HCEC 1CT (cell line): ENCODE measurements around the gene OR7C1.
"Not testable (repeated sequence)": the region's sequence is repeated elsewhere in the genome, so short reads cannot be mapped to it uniquely, and the experiment has no call there.

Experiments
- DNase-seq: peaks from one replicate; pipeline ENCODE4 v3.0.0-alpha.2; 2017

The OR7C1 gene

DNA sequence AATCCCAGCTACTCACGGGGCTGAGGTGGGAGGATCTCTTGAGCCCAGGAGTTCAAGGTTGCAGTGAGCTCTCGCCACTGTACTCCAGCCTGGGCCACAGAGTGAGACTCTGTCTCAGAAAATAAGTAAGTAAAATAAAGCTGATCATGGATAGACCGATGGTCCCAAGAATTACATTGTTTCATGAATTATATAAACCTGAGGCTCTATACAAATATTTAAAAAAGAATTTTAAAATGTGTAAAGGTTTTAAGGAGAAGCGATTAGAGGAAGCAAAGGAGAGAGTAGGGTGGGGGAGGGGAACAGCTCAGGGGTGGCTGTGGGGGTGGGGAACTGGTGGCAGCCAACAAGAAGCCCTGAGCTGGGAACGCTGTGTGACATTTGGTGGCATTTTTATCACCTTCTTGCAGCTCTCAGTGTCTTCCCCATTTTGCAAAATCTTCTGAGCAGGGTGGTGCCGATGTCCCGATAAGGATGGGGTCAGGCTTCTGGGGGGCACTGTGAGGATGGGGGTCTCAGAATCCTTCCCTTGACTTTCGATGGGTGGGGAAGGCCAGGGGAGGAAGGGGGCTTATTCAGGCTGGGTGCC is 51.5 kb downstream of the OR7C1 start:
- not testable (repeated sequence) for DNase-seq

DNA sequence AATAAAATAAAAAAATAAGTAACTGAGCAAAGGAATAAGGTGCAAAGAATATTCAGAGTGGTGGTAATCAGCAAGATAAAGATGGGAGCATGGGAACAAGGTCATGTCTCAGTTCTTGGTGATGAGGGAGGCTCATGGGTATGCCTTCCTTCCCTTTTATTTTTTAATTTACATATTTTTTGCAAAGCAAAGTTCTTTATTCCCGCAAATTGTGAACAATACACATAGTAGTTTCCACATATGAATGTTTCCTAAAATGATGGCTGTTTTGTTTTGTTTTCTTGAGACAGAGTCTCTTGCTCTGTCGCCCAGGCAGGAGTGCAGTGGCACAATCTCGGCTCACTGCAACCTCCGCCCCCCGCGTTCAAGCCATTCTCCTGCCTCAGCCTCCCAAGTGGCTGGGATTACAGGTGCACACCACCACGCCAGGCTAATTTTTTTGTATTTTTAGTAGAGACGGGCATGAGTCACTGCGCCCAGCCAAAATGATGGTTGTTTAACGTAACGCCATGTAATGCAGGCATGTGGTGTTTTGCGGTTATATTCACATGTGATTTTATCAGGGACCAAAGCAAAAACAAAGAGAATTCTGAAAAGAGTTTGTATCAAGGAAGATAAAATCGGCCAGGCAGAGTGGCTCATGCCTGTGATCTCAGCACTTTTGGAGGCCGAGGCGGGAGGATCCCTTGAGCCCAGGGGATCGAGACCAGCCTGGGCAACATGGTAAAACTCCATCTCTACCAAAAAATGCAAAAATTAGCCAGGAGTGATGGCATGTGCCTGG is 52.2 kb downstream of the OR7C1 start:
- DNase-seq, result no peak

DNA sequence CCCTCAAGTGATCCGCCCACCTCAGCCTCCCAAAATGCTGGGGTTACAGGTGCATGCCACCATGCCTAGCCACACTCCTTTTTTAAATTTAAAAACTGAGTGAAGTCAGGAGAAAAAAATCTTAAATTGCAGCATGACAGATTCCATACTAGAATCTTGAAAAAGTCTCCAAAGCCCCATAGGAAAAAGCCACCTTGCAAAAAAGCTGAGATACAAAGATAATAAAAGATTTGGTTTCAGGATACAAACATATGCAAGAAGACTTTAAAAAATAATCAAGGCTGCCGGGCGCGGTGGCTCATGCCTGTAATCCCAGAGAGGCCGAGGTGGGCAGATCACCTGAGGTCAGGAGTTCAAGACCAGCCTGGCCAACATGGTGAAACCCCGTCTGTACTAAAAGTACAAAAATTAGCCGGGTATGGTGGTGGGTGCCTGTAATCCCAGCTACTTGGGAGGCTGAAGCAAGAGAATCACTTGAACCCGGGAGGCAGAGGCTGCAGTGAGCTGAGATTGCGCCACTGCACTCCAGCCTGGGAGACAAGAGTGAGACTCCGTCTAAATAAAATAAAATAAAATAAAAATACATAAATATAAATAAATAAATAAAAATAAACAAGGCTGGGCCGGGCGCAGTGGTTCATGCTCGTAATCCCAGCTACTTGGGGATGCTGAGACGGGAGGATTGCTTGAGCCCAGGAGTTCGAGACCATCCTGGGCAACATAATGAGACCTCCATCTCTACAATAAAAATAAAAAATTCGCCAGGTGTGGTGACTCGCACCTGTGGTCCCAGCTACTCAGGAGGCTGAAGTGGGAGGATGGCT is 53.1 kb downstream of the OR7C1 start:
- not testable (repeated sequence) for DNase-seq

DNA sequence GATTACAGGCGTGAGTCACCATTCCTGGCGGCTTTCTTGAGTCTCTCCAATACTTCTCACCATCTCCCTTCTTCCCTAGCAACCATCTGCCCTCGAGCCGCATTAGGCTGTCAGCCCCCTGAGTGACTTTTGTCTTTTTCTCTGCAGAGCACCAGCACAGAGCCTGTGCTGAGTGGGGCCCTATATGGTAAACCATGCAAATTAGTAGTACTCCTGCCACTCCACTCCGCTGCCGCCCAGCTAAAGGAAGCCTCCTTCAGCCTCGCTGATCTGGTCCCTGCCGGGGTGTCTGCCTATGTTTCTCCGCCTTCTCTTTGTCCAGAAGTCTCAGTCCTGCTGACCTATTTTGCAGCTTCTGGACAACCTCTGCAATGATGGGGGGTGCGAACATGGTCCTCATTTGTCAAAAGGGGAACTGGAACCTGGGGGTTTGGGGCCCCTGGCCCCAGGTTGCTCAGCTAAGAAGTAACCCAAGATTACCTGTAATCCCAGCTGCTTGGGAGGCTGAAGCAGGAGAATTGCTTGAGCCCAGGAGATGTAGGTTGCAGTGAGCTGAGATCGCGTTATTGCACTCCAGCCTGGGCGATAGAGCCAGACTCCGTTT is 54.3 kb downstream of the OR7C1 start:
- DNase-seq, result not testable (repeated sequence)

DNA sequence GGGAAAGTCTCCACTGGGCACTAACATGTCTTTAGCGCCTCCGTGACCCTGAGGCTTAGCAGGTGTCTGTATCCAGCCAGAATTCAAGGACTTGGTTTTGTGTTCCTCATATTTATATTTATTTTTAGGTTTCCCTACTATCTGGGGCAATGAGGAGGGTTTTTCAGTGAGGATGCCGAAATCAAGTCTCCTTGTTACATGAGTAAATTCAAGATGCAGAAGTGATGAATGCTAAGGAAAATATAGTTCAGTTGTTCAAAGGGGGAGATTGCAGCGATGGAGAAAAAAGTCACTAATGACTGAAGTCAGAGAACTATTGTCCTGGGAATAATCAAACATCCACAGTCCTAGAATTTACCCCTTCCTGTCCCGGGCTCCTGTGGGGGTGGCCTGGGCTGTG is 55.8 kb downstream of the OR7C1 start:
- DNase-seq, result no peak

DNA sequence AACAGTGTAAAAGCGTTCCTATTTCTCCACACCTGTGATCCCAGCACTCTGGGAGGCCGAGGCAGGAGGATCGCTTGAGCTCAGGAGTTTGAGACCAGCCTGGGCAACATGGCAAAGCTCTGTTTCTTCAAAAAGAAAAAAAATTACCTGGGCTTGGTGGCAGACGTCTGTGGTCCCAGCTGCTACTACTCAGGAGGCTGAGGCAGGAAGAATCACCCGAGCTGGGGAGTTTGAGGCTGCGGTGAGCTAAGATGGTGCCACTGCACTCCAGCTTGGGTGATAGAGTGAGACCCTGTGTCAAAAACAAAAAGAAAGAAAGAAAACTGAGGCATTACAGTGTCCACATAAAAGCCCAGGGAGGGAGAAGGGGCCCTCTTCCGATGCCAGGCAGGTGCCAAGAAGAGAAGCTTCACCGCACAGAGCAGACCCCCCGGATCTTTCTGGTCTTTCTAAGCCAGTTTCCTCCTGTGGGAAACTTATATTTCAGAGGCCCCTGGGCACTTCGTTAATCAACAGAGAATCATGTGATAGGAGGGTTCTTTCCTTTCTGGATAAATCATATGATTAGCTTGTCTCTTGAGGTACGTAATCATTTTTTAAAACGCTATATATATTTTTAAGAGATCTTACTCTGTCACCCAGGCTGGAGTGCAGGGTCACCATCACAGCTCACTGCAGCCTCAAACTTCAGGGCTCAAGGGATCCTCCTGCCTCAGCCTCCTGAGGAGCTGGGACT is 56.7 kb downstream of the OR7C1 start, which contains the start of gene ADGRE2:
Gene ADGRE2 (minus strand): TSS at position 451 of the 736 bp plus-strand sequence. CDS start 1,804 bp downstream, outside the sequence.
- not testable (repeated sequence) for DNase-seq

DNA sequence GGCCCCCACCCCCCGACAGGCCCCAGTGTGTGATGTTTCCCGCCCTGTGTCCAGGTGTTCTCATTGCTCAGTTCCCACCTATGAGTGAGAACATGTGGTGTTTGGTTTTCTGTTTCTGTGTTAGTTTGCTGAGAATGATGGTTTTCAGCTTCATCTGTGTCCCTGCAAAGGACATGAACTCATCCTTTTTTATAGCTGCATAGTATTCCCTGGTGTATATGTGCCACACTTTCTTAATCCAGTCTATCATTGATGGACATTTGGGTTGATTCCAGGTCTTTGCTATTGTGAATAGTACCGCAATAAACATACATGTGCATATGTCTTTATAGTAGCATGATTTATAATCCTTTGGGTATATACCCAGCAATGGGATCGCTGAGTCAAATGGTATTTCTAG is 57.3 kb downstream of the OR7C1 start:
- not testable (repeated sequence) for DNase-seq

DNA sequence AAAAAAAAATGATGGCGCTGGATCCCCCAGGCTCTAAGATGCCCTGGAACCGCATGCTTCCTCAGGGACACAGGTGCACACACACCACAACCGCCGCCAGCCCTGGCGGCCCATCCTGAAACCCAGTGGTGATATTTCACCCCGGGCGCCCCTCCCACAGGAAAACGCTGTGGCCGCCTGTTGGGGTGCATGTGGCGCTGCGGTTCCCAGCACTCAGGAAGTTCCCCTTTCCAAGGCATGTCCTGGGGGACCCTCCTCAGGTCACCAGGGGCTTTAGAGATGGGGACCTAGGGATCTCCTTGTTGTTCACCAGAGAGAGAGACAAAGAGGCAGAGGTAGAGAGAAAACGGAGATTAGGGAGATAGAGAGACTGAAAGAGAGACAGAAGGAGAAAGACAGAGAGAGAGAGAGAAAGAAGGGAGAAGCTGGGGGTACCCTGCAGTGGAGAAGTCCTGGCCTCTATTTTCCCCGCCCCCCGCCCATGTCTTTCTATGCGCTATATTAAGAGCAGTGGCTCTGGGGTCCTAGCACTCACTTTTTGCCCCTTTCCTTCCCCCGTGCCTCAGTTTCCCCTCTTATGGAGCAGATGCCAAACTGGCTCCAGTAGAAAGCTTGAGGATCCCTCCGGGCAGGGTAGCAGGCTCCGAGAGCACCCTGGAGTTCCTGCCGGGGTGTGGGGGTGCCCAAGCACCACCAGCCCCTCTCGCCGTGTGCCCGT is 59.0 kb downstream of the OR7C1 start:
- no peak for DNase-seq

DNA sequence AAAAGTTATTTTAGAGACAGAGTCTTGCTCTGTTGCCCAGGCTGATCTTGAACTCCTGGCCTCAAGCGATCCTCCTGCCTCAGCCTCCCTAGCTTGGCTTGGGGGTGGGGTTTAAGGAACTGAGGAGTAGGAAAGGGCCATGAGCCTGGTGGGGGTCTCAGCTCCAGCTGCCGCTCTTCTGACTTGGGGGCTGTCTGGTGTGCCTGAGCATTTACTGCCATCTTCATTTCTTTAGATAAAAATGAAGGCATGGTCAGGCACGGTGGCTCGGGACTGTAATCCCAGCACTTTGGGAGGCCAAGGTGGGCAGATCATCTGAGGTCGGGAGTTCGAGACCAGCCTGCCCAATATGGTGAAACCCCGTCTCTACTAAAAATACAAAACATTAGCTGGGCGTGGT is 59.7 kb downstream of the OR7C1 start:
- not testable (repeated sequence) for DNase-seq

DNA sequence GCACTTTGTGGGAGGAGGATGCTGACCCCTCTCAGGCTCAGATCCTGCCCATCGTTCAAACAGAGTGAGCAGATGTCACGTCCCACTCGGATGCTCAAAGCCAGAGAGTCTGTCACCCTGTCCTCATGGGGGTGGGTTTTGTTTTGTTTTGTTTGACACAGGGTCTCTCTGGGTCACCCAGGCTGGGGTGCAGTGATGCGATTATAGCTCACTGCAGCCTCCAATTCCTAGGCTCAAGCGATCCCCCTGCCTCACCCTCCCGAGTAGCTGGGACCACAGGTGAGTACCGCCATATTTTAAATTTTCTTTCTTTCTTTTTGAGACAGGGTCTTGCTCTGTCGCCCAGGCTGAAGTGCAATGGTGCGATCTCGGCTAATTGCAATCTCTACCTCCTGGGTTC is 60.6 kb downstream of the OR7C1 start:
- no peak for DNase-seq

DNA sequence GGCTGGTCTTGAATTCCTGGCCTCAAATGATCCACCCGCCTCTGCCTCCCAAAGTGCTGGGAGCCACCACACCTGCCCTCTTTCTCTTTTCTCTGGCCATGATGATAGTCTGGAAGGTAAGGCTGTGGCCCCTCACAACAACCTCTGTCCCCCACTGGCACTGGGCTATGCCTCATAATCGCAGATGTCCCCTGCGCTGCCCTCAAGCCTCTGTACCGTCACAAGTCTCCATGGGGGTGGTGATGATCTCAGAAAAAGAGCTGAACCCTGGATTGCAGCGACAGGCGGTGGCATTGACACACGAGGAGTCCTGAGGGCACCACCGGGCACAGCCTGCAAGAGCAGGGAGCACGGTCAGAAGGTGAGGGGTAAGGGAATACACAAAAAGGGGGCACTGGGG is 61.3 kb downstream of the OR7C1 start:
- DNase-seq, result not testable (repeated sequence)

DNA sequence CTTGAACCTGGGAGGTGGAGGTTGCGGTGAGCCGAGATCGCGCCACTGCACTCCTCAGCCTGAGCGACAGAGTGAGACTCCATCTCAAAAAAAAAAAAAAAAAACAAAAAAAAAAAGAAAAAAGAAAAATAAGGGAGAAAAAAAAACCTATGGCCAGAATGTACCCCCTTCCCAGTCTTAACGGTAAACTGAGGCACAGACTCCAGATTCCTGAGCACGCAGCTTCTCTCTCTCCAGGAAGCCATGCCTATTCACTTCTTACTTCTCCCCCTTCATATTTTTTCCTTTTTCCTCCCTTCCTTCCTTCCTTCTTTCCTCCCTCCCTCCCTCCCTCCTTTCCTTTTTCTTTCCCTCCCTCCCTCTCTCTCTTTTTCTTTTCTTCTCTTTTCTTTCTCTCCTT is 62.0 kb downstream of the OR7C1 start:
- no peak for DNase-seq

DNA sequence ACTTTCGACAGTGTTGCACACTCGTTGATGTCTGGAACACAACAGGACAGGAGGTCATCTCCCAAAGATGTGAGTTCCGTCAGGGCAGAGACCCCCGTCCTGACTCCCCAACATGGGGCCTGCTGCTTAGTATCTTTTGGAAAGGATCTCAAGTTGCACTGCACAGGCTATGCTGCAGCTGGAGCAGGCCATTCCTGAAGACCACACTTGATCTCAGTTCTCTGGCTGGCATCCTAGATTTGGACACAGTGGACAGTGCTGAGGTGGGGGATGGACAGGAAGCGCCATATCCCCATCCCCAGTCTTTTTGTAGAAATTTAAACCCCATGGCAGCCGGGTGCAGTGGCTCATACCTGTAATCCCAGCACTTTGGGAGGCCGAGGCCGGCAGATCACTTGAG is 62.5 kb downstream of the OR7C1 start:
- no peak for DNase-seq

DNA sequence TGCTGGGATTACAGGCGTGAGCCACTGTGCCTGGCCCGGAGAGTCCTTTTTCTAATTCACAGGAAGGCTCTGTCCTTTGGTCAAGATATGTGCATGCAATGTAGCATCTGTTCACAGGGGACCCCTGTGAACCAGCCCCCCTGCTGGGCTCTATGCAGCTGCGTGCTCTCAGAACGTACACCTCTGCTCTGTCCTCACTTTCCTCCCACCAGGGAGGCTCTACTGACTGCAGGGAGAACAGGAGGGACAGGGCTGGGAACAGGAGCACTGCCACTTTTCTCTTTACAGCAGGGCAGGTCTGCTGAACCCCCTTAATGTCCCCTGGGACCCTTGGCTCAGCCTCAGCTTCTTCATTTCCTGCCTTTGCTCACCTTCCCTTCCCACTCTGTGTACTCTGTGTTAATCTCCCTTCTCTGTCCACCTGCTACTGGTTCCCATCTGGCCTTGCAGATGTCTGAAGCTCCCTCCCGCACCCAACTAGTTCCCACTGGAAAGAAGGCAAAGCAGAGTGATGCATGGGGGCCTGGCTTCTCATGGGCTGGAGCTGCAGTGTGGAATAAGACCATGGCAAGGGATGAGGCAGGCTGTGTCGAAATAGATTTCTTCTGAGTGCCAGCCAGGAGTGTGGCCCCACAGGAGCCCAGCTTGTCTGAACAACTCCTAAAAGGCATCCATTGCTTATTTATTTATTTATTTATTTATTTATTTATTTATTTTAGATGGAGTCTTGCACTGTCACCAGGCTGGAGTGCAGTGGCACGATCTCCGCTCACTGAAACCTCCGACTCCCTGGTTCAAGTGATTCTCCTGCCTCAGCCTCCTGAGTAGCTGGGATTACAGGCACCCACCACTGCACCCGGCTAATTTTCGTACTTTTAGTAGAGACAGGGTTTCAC is 63.8 kb downstream of the OR7C1 start:
- no peak for DNase-seq

DNA sequence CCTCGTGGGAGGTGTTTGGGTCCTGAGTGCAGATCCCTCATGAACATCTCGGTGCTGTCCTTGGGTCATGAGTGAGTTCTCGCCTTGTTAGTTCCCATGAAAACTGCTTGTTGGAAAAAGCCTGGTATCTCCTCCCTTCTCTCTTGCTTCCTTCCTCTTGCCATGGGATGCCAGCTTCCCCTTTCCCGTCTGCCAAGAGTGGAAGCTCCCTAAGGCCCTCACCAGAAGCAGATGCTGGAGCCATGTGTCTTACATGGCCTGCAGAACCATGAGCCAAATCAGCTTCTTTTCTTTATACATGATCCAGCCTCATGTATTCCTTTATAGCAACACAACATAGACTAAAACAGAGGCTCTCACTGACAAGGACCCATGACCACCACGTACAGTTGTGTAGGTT is 64.8 kb downstream of the OR7C1 start:
- no peak for DNase-seq

DNA sequence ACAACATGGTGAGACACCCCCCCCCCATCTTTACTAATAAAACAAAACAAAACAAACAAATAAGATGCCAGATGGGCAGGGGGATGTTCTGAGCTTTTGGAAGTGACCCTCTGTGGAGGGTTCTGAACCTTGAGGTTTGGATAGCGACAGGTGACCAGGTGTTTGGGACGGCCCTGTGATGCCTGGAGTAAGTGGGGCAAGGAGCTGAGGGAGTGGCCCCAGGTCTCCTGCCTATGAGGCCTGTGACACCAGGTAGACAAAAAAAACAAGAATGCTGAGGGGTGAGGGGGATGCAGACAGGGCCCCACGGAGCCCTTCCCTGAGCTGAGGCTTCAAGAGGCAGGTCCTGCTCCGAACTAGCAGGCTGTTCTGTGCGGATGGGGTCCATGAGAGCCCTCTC is 65.8 kb downstream of the OR7C1 start:
- DNase-seq, result no peak

DNA sequence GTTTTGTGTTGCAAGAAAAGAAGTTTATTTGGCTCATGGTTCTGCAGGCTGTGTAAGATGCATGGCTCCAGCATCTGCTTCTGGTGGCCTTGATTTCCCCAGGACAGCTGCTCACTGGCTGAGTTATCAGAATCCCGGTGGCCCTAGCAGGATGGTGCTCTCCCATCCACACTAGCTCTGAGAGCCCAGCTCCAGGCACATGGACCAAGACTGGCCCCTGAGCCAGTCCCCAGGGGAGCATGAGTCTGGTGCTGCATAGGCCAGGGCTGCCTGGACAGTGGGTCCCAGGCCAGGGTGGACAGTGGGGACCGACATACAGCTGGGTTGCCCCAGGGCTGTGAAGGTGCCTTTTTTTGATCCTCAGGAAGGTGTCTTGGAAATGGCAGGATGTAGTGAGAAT is 67.0 kb downstream of the OR7C1 start:
- no peak for DNase-seq

DNA sequence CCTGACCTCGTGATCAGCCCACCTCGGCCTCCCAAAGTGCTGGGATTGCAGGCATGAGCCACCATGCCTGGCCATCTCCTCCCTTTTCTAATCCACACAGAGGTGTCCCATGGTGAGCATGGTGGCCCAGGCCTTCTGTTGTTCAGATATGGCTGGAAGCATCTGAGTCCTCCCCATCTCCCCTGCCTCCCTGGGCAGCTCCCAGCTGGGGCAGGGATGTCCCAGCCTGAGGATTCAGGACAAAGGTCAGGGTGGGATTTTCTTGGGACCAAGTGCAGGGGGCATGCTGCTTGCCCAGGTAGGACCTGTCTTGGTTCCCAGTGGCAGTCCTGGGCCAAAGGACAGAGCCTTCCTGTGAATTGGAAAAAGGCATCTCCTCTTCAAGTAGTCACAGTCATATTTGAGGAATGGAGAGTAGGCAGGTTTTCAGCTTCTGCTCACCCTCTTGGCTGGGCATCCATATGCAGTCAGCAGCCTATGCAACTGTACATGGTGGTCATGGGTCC is 67.5 kb downstream of the OR7C1 start:
- no peak for DNase-seq

DNA sequence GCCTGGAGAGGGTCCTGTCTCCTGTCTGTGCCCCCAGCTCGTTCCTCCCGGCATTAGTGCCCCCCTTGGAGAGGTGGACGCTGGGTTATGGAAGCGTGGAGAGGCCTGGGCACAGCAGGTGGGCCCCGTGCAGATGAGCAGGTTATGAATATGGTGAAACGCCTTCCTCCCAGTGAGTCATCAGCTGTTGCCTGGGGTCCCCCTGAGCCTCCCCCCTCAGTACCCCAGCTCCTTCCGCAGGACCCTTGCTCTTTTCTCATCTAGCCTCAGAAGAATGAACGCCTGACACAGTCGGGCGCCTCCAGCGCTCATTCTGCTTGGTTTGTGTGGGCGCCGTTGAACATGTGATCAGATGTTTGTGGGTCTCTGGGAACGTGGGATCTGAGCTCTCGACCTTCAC is 69.1 kb downstream of the OR7C1 start:
- not testable (repeated sequence) for DNase-seq

DNA sequence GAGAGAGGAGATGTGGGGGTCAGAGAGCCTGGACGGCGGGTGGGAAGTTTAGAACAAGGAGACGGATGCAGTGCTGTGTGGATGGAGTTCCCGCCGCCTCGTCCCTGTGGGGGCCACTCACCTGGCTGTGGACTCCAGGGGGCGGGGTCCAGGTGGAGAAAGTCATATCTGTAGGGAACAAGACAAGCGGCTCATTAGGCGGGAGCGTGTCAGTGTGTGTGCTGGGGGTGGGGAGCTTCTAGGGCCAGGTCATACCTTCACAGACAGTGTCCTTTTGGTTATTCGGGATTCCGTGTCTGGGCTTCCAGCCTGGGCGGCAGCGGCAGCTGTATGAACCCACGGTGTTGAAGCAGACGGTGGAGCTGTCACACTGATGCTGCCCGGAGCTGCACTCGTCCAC is 69.6 kb downstream of the OR7C1 start:
- DNase-seq, result not testable (repeated sequence)

DNA sequence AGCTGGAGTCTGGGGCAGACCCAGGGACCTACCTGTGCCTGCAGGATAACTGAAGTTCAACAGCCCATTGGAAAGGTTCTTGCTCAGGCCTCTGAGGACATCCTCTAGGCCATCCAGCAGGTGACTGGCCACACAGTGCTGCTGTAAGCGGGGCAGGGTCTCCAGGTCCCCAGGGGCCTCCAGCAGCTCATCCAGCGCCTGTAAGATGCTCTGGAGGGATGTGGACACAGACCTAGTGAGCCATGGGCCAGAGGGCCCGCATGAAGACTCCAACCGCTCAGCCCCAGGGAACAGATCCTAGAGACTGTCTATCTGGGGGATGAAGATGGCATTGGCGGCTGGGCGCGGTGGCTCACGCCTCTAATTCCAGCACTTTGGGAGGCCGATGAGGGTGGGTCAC is 70.6 kb downstream of the OR7C1 start:
- no peak for DNase-seq
